Measurements from ENCODE around the gene EPB41L4A.

EPB41L4A gene

GRCh38 chr5:112356178-112356956 lies 62.7 kb downstream of the EPB41L4A start:
- no peak for DNase-seq (ENCODE audit: low read depth in 3 of 3, low spot score in 1 of 3)

GRCh38 chr5:112355058-112355685 lies 63.9 kb downstream of the EPB41L4A start:
- DNase-seq (ENCODE audit: low read depth in 3 of 3, low spot score in 1 of 3) = no peak

- DNase-seq (ENCODE audit: low read depth in 3 of 3, low spot score in 1 of 3) = no peak
These were observed 65.4 kb downstream of the EPB41L4A start for GRCh38 chr5:112353678-112354077.

- no peak for DNase-seq (ENCODE audit: low read depth in 3 of 3, low spot score in 1 of 3)
These were observed 67.9 kb downstream of the EPB41L4A start for GRCh38 chr5:112351225-112351624.

- no peak for DNase-seq (ENCODE audit: low read depth in 3 of 3, low spot score in 1 of 3)
These were observed 68.5 kb downstream of the EPB41L4A start for GRCh38 chr5:112350626-112351025.

- no peak for DNase-seq (ENCODE audit: low read depth in 3 of 3, low spot score in 1 of 3)
These were observed 69.7 kb downstream of the EPB41L4A start for GRCh38 chr5:112349371-112349770.

- DNase-seq (ENCODE audit: low read depth in 3 of 3, low spot score in 1 of 3) = no peak
These were observed 70.2 kb downstream of the EPB41L4A start for GRCh38 chr5:112348915-112349314.

- no peak for DNase-seq (ENCODE audit: low read depth in 3 of 3, low spot score in 1 of 3)
These were observed 70.7 kb downstream of the EPB41L4A start for GRCh38 chr5:112348387-112348786.

GRCh38 chr5:112346411-112347044 lies 72.5 kb downstream of the EPB41L4A start:
- no peak for DNase-seq (ENCODE audit: low read depth in 3 of 3, low spot score in 1 of 3)

- no peak for DNase-seq (ENCODE audit: low read depth in 3 of 3, low spot score in 1 of 3)
These were observed 74.5 kb downstream of the EPB41L4A start for GRCh38 chr5:112344540-112344939.

- no peak for DNase-seq (ENCODE audit: low read depth in 3 of 3, low spot score in 1 of 3)
These were observed 76.7 kb downstream of the EPB41L4A start for GRCh38 chr5:112342389-112342788.

GRCh38 chr5:112339761-112340160 lies 79.3 kb downstream of the EPB41L4A start:
- DNase-seq (ENCODE audit: low read depth in 3 of 3, low spot score in 1 of 3) = no peak

- DNase-seq (ENCODE audit: low read depth in 3 of 3, low spot score in 1 of 3) = no peak
These were observed 80.3 kb downstream of the EPB41L4A start for GRCh38 chr5:112338681-112339337.

GRCh38 chr5:112333331-112333781 lies 85.7 kb downstream of the EPB41L4A start:
- no peak for DNase-seq (ENCODE audit: low read depth in 3 of 3, low spot score in 1 of 3)

GRCh38 chr5:112331892-112332291 lies 87.2 kb downstream of the EPB41L4A start:
- DNase-seq (ENCODE audit: low read depth in 3 of 3, low spot score in 1 of 3) = no peak

- no peak for DNase-seq (ENCODE audit: low read depth in 3 of 3, low spot score in 1 of 3)
These were observed 89.5 kb downstream of the EPB41L4A start for GRCh38 chr5:112329419-112330090.

GRCh38 chr5:112323166-112323565 lies 95.9 kb downstream of the EPB41L4A start:
- no peak for DNase-seq (ENCODE audit: low read depth in 3 of 3, low spot score in 1 of 3)

- no peak for DNase-seq (ENCODE audit: low read depth in 3 of 3, low spot score in 1 of 3)
These were observed 98.7 kb downstream of the EPB41L4A start for GRCh38 chr5:112320408-112320807.

GRCh38 chr5:112318346-112318745 lies 100.7 kb downstream of the EPB41L4A start:
- no peak for DNase-seq (ENCODE audit: low read depth in 3 of 3, low spot score in 1 of 3)

GRCh38 chr5:112317866-112318265 lies 101.2 kb downstream of the EPB41L4A start:
- no peak for DNase-seq (ENCODE audit: low read depth in 3 of 3, low spot score in 1 of 3)

- no peak for DNase-seq (ENCODE audit: low read depth in 3 of 3, low spot score in 1 of 3)
These were observed 102.3 kb downstream of the EPB41L4A start for GRCh38 chr5:112316731-112317130.

Measured in stimulated activated CD4-positive, alpha-beta T cell treated with anti-CD3 and anti-CD28 coated beads, TNF-alpha, amount 100 ng/mL, for 1 hour (primary cell).